Endometrium (tissue), 2 donors: ENCODE measurements around the gene CCDC182.

ENCODE experiments used
- FAIRE-seq: peaks from 2 replicates; lab custom pipeline; 2012; peaks lifted over from hg19 to GRCh38; lab: Jason Lieb, UNC
- donor health status: control.
- donor health status: control.

CCDC182 gene

GRCh38 chr17:57726838-57727237, 18.3 kb downstream of the CCDC182 start:
- no peak for FAIRE-seq

- FAIRE-seq = no peak
Measured at GRCh38 chr17:57726213-57726790, 18.8 kb downstream of the CCDC182 start.

GRCh38 chr17:57724729-57725125, 20.4 kb downstream of the CCDC182 start:
- FAIRE-seq = no peak

- no peak for FAIRE-seq
Measured at GRCh38 chr17:57724026-57724728, 20.9 kb downstream of the CCDC182 start.

GRCh38 chr17:57723427-57724025, 21.6 kb downstream of the CCDC182 start:
- FAIRE-seq = no peak

- FAIRE-seq = no peak
Measured at GRCh38 chr17:57722704-57723043, 22.4 kb downstream of the CCDC182 start.

- FAIRE-seq = no peak
Measured at GRCh38 chr17:57721967-57722703, 23.0 kb downstream of the CCDC182 start.

GRCh38 chr17:57720386-57721035, 24.6 kb downstream of the CCDC182 start:
- FAIRE-seq = no peak

GRCh38 chr17:57718878-57719277, 26.2 kb downstream of the CCDC182 start:
- FAIRE-seq = no peak

- FAIRE-seq = no peak
Measured at GRCh38 chr17:57715981-57716380, 29.1 kb downstream of the CCDC182 start.

GRCh38 chr17:57714665-57715180, 30.4 kb downstream of the CCDC182 start:
- FAIRE-seq = no peak

- no peak for FAIRE-seq
Measured at GRCh38 chr17:57713140-57713539, 32.0 kb downstream of the CCDC182 start.

- no peak for FAIRE-seq
Measured at GRCh38 chr17:57708410-57708809, 36.7 kb downstream of the CCDC182 start.

GRCh38 chr17:57707892-57708291, 37.2 kb downstream of the CCDC182 start:
- no peak for FAIRE-seq

- FAIRE-seq = no peak
Measured at GRCh38 chr17:57706761-57707160, 38.3 kb downstream of the CCDC182 start.

GRCh38 chr17:57705921-57706695, 39.0 kb downstream of the CCDC182 start:
- no peak for FAIRE-seq

- no peak for FAIRE-seq
Measured at GRCh38 chr17:57704448-57704847, 40.7 kb downstream of the CCDC182 start.

- no peak for FAIRE-seq
Measured at GRCh38 chr17:57703273-57703672, 41.8 kb downstream of the CCDC182 start.

GRCh38 chr17:57701124-57701523, 44.0 kb downstream of the CCDC182 start:
- no peak for FAIRE-seq

GRCh38 chr17:57699751-57700219, 45.3 kb downstream of the CCDC182 start:
- no peak for FAIRE-seq
